HEK293 (cell line): Measurements from ENCODE around the gene SIAH2.
A peak's percentile ranks its signal among the peaks of the same experiment; 100 is the strongest.

Experiments
- CTCF ChIA-PET: fragments of 350-600 bp; formaldehyde crosslinking; extraction: SDS; loops from one replicate; lab custom pipeline; 2021; ENCODE audit warnings: antibody characterized with exemption; lab: Yijun Ruan, JAX
- POLR2A ChIA-PET: fragments of 300-600 bp; formaldehyde crosslinking; extraction: SDS; loops from one replicate; lab custom pipeline; 2020; ENCODE audit warnings: antibody characterized with exemption, inconsistent platforms; lab: Yijun Ruan, JAX
- H3K27ac ChIP-seq: fragments of 200-500 bp; sonication (Bioruptor generic); 2 replicates; pipeline ENCODE4 v1.5.1; 2014; ENCODE audit warnings: low read depth, low read length, control low read depth, inconsistent platforms; ENCODE audit errors: extremely low read depth
- H3K36me3 ChIP-seq, 2 experiments: fragments of 200-500 bp in 1 of 2; sonication (Bioruptor generic) in 1 of 2; 1 replicate in 1 of 2; 2 replicates in 1 of 2; pipeline ENCODE4 v1.5.1; 2014 to 2017; ENCODE audit warnings: inconsistent platforms in 2 of 2, low read length in 2 of 2; ENCODE audit not compliant: control insufficient read depth in 2 of 2, insufficient read depth in 1 of 2
- H3K4me1 ChIP-seq: fragments of 200-500 bp; sonication (Bioruptor generic); 2 replicates; pipeline ENCODE4 v1.5.1; 2014; ENCODE audit warnings: mild to moderate bottlenecking, low read length, inconsistent platforms; ENCODE audit not compliant: control insufficient read depth, insufficient read depth
- H3K4me3 ChIP-seq: 2 replicates; pipeline ENCODE4 v1.5.1; 2011; ENCODE audit warnings: low read depth, mild to moderate bottlenecking, control low read depth, low read length, moderate library complexity
- H3K9me3 ChIP-seq: fragments of 200-500 bp; sonication (Bioruptor generic); 2 replicates; pipeline ENCODE4 v1.5.1; 2014; ENCODE audit warnings: low read depth, low read length, inconsistent platforms; ENCODE audit not compliant: control insufficient read depth, insufficient read depth
- RBAK ChIP-seq: fragments of 450-650 bp; formaldehyde crosslinking; IDR thresholded peaks from 2 replicates; pipeline ENCODE4 v1.5.1; 2016; ENCODE audit warnings: missing biosample characterization, missing genetic modification characterization
- SCRT1 ChIP-seq: fragments of 450-650 bp; formaldehyde crosslinking; IDR thresholded peaks from 2 replicates; pipeline ENCODE4 v1.5.1; 2016; ENCODE audit warnings: missing biosample characterization, missing genetic modification characterization, borderline replicate concordance
- SETDB1 ChIP-seq: IDR thresholded peaks from one replicate; pipeline ENCODE4 v1.6.1; 2017; ENCODE audit warnings: mild to moderate bottlenecking, low read length, moderate library complexity, mixed read lengths; ENCODE audit not compliant: insufficient read length
- TRIM28 ChIP-seq: IDR thresholded peaks from 2 replicates; pipeline ENCODE4 v1.6.1; 2011; ENCODE audit warnings: low read length, control low read depth, borderline replicate concordance
- ZNF121 ChIP-seq: fragments of 450-650 bp; formaldehyde crosslinking; IDR thresholded peaks from 2 replicates; pipeline ENCODE4 v1.5.1; 2016; ENCODE audit warnings: missing biosample characterization, missing genetic modification characterization
- ZNF157 ChIP-seq: fragments of 450-650 bp; formaldehyde crosslinking; IDR thresholded peaks from 2 replicates; pipeline ENCODE4 v1.5.1; 2016; ENCODE audit warnings: missing biosample characterization, missing genetic modification characterization
- ZNF214 ChIP-seq: fragments of 450-650 bp; formaldehyde crosslinking; IDR thresholded peaks from 2 replicates; pipeline ENCODE4 v1.5.1; 2017; ENCODE audit warnings: missing biosample characterization, mild to moderate bottlenecking, missing genetic modification characterization, borderline replicate concordance
- ZNF221 ChIP-seq: fragments of 450-650 bp; formaldehyde crosslinking; IDR thresholded peaks from 2 replicates; pipeline ENCODE4 v1.5.1; 2017; ENCODE audit warnings: missing biosample characterization, missing genetic modification characterization, borderline replicate concordance
- ZNF37A ChIP-seq: fragments of 450-650 bp; IDR thresholded peaks from 2 replicates; pipeline ENCODE4 v1.5.1; 2018; ENCODE audit warnings: missing biosample characterization, missing genetic modification characterization
- ZNF473 ChIP-seq: fragments of 450-650 bp; formaldehyde crosslinking; IDR thresholded peaks from 2 replicates; pipeline ENCODE4 v1.5.1; 2017; ENCODE audit warnings: missing biosample characterization, missing genetic modification characterization
- ZNF629 ChIP-seq: fragments of 450-650 bp; formaldehyde crosslinking; IDR thresholded peaks from 2 replicates; pipeline ENCODE4 v1.5.1; 2017; ENCODE audit warnings: missing biosample characterization, missing genetic modification characterization
- ZNF654 ChIP-seq: fragments of 450-650 bp; formaldehyde crosslinking; IDR thresholded peaks from 2 replicates; pipeline ENCODE4 v1.5.1; 2016; ENCODE audit warnings: low read depth, missing biosample characterization, missing genetic modification characterization
- ZNF664 ChIP-seq: fragments of 450-650 bp; formaldehyde crosslinking; IDR thresholded peaks from 2 replicates; pipeline ENCODE4 v1.5.1; 2016; ENCODE audit warnings: missing biosample characterization, missing genetic modification characterization
- TF ChIP-seq, protein P1 (sequence below): fragments of 450-650 bp; IDR thresholded peaks from 2 replicates; pipeline ENCODE4 v1.5.1; 2018; ENCODE audit warnings: missing biosample characterization, mild to moderate bottlenecking, missing genetic modification characterization
- TF ChIP-seq, protein P2 (sequence below): sonication (generic); formaldehyde crosslinking; IDR thresholded peaks from 2 replicates; pipeline ENCODE4 v1.8.1; 2022; ENCODE audit warnings: mild to moderate bottlenecking, moderate library complexity, missing genetic modification reagents

The SIAH2 gene

DNA sequence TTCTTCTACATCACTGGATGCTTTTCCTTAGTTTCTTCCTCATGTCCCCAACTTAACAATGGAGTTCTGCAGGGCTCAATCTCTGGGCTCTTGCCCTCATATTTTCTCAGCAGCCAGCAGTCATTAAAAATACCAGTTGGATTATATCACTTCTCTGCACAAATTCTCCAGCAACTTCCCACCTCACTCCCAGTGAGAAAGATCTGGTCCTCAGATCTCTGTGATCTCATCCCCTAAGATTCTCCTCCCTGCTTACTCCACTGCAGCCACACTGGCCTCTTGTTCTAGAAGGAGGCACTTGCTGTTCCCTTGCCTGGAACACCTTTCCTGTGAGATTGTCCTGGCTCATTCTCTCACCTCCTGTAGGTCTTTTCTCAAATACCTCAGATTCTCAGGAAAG, 65.3 kb downstream of the SIAH2 start (continued):
- TF ChIP-seq SCRT1 (tag by site-specific recombination), result no peak
- no peak for TF ChIP-seq ZNF664 (tag by site-specific recombination)
- no peak for TF ChIP-seq ZNF157 (tag by site-specific recombination)
- no peak for TF ChIP-seq ZNF121 (tag by site-specific recombination)

DNA sequence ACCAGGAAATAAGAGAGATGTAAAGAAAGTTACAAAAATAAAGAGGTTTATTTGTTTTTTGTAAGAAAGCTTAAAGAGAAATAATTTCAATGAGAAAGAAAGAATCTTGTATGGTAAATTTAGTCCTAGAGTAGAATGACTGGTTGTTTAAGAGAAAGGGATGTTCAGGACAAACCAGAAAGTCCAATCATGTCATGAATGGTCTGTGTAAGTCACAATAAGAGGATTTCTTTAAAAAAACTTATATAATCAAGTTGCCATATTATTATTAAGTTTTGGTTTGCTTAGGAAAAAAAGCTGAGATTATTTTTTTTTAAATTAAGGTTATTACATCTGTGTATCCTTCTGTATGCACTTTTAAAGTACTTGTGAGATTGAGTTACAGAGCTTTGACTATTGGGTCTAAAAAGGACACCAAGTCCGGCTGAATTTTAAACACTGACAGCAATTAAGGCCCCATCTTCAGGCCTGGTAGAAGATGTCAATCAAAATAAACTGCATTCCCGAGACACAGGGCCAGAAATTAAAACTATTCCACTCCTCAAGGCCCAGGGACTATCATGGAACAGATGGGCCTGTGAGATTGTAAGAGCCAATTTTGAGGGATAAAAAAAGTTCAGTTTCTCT, 71.4 kb downstream of the SIAH2 start:
- no peaks in the 10 kb centered on the region for H3K9me3 ChIP-seq
- no peak overlapping the region for H3K27ac ChIP-seq
- no peaks in the 10 kb centered on the region for H3K4me1 ChIP-seq
- ChIA-PET POLR2A (no interaction called here), CTCF (interaction anchor here (0.6 kb wide), 1 partner anchor 62 kb away, joined by 3 read pairs; no protein-coding TSS in a partner anchor)
- no peak overlapping the region for H3K4me3 ChIP-seq
- peak; percentile 35; the same call in 1 of the 2 replicates for TF ChIP-seq TRIM28
- TF ChIP-seq ZNF214, result no peak
- TF ChIP-seq SETDB1, result peak; percentile 98
- no peak for TF ChIP-seq ZNF37A (tag by site-specific recombination)
- TF ChIP-seq, protein P1, sequence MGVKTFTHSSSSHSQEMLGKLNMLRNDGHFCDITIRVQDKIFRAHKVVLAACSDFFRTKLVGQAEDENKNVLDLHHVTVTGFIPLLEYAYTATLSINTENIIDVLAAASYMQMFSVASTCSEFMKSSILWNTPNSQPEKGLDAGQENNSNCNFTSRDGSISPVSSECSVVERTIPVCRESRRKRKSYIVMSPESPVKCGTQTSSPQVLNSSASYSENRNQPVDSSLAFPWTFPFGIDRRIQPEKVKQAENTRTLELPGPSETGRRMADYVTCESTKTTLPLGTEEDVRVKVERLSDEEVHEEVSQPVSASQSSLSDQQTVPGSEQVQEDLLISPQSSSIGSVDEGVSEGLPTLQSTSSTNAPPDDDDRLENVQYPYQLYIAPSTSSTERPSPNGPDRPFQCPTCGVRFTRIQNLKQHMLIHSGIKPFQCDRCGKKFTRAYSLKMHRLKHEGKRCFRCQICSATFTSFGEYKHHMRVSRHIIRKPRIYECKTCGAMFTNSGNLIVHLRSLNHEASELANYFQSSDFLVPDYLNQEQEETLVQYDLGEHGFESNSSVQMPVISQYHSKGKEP (tag by site-specific recombination), result no peak
- no peak for TF ChIP-seq ZNF629 (tag by site-specific recombination)
- TF ChIP-seq, protein P2, sequence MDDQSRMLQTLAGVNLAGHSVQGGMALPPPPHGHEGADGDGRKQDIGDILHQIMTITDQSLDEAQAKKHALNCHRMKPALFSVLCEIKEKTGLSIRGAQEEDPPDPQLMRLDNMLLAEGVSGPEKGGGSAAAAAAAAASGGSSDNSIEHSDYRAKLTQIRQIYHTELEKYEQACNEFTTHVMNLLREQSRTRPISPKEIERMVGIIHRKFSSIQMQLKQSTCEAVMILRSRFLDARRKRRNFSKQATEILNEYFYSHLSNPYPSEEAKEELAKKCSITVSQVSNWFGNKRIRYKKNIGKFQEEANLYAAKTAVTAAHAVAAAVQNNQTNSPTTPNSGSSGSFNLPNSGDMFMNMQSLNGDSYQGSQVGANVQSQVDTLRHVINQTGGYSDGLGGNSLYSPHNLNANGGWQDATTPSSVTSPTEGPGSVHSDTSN, result no peak
- TF ChIP-seq ZNF473 (tag by site-specific recombination), result no peak
- TF ChIP-seq ZNF221 (tag by site-specific recombination), result no peak
- no peak for TF ChIP-seq ZNF654 (tag by site-specific recombination)
- TF ChIP-seq RBAK (tag by site-specific recombination), result no peak
- H3K36me3 ChIP-seq, result no peaks in the 10 kb centered on the region
